Hindlimb muscle (tissue), 1 donor: ENCODE measurements around the gene THAP4. TPM values are rescaled to one million over a fixed set of nuclear protein-coding genes. Genes with fewer than 3 reads are reported as not detected.

Experiments
- DNase-seq: peaks from one replicate; pipeline ENCODE4 v3.0.0-alpha.2; 2013
- polyA plus RNA-seq: library from polyadenylated mRNA; unstranded; fragments of 120-200 nt; gene quantifications from one replicate; pipeline ENCODE4 v1.2.1, GENCODE V29; 2013; ENCODE audit not compliant: insufficient read length

Gene THAP4, protein sequence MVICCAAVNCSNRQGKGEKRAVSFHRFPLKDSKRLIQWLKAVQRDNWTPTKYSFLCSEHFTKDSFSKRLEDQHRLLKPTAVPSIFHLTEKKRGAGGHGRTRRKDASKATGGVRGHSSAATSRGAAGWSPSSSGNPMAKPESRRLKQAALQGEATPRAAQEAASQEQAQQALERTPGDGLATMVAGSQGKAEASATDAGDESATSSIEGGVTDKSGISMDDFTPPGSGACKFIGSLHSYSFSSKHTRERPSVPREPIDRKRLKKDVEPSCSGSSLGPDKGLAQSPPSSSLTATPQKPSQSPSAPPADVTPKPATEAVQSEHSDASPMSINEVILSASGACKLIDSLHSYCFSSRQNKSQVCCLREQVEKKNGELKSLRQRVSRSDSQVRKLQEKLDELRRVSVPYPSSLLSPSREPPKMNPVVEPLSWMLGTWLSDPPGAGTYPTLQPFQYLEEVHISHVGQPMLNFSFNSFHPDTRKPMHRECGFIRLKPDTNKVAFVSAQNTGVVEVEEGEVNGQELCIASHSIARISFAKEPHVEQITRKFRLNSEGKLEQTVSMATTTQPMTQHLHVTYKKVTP
- 47.2 TPM for polyA plus RNA-seq

GRCh38 chr2:241637018-241637794 is at the start of gene THAP4, which contains the start of gene ATG4B:
Gene THAP4, minus strand, starts transcription at chr2:241637158. Its CDS starts 141 bp downstream, at chr2:241637017.
Gene ATG4B, plus strand, starts transcription at chr2:241637693. Its CDS starts 22 bp downstream, at chr2:241637715.
- peak; percentile 95 for DNase-seq

DNA sequence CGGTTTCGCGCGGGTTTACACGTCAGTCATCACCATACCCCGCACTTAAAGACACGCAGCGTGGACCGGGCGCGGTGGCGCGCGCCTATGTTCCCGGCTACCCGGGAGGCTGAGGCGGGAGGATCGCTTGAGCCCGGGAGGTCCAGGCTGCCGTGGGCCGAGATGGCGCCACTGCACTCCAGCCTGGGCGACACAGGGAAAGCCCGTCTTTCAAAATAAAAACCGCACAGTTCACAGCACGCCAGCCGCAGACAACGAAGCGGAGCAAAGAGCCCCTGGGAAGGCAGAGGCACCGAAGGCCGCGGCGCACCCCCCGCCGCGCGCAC is 49.3 kb upstream of the THAP4 start:
- no peak for DNase-seq

DNA sequence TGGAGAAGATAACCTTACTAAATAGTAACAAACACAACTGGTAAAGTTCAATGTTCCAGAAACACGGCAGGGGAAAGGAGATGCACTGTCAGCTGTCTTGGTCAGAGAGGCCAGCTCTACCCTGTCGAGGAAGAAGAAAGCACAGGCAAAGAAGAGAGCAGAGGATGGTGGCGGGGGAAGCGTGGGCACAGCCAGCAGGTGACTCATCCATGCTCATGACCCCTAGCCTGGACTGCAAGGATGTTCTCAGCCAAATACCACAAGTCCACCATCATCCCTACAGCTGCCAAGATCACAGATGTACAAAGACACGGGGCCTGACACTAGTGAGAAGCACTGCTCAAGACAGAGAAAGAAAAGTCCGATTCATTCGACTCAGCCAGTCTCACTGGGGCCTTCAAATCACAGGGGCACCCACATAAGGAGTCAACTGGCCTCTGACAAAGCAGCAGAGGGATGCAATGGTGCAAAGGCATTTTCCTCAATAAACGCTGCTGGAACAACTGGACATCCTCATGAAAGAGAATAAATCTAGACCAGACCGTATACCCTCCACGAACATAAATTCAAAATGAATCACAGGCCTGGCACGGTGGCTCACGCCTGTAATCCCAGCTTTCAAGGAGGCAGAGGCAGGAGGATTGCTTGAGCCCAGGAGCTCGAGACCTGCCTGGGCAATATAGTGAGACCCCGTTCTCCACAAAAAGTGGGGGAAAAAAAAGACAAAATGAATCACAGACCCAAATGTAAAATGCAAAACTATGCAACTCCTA is 44.1 kb upstream of the THAP4 start:
- DNase-seq, result no peak

DNA sequence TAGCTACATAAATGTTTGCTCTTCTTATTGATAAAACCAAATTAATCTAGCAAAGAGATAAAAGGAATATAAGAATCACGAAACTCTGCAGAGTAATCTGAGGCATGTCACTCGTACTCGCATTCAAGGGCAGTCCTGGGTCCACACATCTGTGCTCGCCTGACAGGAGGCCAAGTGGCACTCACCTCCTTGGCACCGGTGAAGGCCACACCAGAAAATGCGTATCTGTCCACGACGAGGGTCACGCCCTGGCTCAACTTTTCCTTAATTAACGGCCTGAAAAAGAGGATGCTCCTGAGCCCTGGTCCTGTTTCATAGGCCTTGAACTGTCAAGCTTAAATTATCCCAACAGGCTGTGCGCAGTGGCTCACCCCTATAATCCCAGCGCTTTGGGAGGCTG is 43.1 kb upstream of the THAP4 start:
- no peak for DNase-seq

DNA sequence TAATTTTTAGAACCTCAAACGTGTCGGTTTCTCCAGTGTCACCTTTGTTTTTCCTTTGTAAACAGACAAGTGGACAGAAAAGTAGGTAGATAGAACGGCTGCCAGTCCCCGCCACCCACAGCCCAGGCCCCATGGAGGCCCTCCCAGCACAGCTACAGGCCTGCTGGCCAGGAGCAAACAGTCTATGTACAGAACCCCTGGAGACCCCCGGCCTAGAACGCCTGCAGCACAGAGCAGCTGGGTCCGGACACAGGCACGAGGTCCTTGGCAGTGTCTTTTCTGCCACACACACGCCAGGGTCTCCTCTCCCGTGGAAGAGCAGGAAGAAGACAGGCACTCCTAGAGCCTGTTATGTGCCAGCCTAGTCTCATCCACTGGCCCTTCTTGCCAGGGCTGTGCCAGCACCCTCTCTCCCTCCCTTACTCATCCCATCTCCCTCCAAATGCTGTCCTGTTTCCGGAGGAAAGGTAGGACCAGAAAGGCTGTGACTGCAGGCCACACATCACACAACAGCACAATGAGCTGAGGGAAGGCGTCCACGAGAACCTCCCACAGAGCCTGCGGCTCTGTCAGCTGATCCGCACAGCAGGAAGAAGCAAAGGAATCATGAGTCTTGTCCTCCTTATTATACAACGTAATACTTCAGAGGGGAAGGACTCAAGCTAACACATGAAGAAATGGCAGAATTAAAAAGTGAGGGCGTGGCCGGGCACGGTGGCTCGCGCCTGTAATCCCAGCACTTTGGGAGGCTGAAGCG is 42.0 kb upstream of the THAP4 start:
- no peak for DNase-seq

- DNase-seq, result no peak
Measured at GRCh38 chr2:241678307-241678706, 41.3 kb upstream of the THAP4 start.

DNA sequence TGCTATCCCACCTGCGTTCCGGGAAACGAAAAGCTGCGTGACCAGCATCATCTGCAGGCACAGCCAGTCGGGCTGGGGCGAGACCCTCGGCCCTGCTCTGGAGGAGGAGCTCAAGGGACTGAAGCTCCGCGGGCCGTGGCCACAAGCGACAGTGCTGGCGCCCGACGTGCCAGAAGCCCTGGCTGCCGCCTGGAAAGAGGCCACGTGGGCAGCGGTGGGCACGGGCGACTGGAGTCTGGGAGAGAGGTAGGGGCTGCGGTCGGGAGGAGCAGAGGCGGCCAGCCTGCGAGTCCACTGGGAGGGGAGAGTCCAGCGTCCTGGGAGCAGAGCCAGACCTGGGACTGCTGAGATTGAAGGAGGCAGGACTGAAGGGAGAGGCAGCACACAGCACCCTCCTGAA is 40.4 kb upstream of the THAP4 start:
- DNase-seq, result no peak

DNA sequence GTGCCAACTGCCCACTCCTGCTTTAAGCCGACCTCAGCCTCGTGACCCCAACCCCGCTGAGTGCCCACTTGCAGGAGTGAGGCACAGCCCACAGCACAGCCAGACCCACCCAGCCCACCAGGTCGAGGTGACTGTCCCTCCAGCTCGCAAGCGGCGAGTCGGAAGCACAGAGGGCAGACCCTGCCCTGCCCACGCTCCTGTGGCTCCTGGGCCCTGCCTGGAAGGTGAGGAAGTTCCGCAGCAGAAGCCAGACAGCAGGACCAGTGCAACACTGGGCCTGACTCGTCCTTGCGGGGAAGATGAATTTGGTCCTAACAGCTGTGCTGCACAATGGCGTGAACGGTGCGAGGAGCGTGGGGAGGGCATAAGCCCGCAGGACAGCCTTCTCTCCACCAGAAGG is 39.7 kb upstream of the THAP4 start:
- DNase-seq, result no peak

- DNase-seq, result no peak
Measured at GRCh38 chr2:241675885-241676284, 38.9 kb upstream of the THAP4 start.

- no peak for DNase-seq
Measured at GRCh38 chr2:241673797-241674725, 37.1 kb upstream of the THAP4 start.

DNA sequence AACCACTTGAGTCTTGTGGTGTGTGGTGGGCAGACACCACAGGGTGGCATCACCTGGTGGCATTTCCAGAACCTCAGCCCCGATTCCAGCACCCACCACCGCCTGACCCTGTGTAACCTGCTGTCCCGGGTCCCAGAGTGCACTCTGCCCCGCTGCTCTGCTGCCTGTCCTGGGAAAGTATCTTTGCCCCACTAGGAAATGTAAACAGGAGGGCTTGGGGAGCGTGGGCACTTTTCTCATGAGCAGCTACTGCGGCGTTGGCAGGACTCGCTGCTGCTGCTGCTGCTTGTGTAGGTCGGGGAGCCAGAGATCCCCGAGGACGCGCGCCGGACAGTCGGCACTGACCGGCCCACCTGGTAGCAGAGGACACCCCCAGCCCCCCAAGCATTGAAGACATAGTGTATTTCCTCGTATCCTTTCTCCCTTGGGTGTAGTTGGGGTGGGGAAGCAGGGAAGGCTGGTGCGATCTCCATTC is 36.3 kb upstream of the THAP4 start:
- DNase-seq, result no peak

- DNase-seq, result no peak
Measured at GRCh38 chr2:241672243-241673188, 35.6 kb upstream of the THAP4 start.

- no peak for DNase-seq
Measured at GRCh38 chr2:241671457-241672240, 34.7 kb upstream of the THAP4 start.

DNA sequence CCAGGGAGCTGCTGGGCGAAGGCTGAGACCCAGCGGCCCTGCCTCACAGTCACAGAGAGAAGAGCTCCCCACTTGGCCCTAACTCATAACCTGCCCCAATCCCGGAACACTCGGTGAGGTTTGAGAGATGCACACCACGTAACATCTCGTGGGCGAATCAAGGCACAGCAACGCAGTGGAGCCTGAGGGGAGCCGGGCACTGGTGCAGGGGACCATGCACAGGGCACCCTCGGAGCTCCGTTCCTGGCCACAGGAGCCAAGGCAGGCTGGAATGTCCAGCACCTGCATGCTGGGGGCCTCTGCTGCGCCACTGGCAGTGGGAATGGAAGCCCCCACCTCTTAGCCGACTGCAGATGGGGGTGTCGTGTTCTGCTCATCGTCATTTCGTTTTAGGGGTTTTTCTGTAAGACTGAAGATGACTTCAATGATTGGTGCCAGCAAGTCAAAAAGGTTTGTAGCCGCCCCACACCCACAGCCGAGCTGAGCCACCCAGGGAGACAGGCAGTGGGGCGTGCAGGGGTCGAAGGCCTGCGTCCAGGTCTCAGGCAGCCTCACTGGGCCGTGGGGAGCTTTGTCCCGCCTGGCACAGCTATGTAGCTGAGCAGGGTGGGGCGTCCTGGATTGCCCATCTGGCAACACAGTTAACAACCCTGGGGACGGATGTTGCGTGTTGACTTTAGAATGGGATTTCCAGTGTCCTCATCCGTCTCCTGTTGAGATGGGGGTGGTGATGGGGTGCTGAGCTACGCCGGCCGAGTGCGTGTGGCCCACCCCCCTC is 33.6 kb upstream of the THAP4 start:
- DNase-seq, result no peak

- DNase-seq, result no peak
Measured at GRCh38 chr2:241668839-241669238, 31.9 kb upstream of the THAP4 start.

DNA sequence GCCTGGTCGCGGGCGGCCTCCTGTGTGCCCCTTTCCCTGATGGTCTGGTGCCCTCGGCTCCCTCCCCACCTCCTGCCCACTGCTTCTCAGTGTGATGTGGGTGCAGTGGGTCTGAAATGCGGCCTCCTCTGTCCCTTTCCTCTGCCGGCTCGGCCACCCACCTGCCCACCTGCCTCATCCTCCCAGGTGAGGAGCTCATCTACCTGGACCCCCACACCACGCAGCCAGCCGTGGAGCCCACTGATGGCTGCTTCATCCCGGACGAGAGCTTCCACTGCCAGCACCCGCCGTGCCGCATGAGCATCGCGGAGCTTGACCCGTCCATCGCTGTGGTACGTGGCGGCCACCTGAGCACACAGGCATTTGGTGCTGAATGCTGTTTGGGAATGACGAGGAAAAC is 31.4 kb upstream of the THAP4 start:
- no peak for DNase-seq

DNA sequence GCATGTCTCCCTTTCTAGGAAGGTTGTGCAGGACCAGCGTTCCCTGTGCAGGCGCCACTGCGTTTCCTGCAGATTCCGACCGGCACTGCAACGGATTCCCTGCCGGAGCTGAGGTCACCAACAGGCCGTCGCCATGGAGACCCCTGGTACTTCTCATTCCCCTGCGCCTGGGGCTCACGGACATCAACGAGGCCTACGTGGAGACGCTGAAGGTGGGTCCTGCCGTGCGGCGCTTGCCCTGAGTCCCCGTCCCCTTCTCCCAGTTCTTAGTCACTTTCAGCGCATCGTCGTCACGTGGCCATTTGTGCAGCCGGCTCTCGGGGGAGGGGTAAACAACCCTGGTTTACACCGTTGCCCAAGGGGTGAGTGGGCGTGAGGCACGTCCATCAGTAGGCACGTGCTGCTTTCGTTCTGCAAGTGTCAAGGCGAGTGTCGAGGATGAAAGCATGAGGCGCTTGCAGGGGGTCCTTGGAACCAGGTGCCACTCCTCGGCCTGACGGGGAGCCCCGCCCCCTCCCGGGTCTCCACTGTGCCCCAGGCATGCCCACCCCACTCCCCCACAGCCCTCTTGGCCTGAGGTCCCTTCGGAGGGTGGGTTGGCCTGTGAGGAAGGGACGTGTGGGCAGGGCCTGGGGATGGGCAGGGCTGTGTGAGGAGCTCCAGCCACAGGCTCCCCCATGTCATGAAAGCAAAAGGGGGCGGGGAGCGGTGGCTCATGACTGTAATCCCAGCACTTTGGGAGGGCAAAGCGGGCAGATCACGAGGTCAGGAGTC is 29.9 kb upstream of the THAP4 start:
- no peak for DNase-seq
